Activated CD4-positive, alpha-beta T cell treated with anti-CD3 and anti-CD28 coated beads, Interleukin-2, Interleukin-6, amounts not matched to agents 100 ng/mL and 50 ng/mL, durations not matched to agents 16 hours and 8 hours (primary cell): ENCODE measurements around the gene RCVRN.
A peak's percentile ranks its signal among the peaks of the same experiment; 100 is the strongest.

ENCODE experiments used
- DNase-seq: peaks from one replicate; pipeline ENCODE4 v3.0.0-alpha.2; 2020

Gene RCVRN

DNA sequence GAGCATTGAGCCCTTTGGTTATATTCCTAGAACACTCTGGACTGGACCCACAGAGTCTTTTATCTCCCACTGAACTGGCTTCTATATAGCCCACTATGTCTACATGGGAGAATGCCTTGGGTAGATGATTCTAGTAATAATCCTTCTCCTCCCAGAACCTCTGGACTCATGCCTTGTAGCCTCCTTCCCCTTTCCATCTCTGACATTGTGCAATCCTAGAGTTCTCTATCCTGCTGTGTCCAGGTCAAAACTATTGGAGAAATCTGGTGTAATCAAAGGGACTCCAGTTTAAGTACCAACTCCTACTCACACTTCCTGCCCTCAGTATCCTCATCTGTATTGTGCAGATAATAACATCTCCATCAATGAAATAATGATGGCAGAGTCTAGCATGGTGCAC is 9.1 kb downstream of the RCVRN start:
- DNase-seq = no peak

DNA sequence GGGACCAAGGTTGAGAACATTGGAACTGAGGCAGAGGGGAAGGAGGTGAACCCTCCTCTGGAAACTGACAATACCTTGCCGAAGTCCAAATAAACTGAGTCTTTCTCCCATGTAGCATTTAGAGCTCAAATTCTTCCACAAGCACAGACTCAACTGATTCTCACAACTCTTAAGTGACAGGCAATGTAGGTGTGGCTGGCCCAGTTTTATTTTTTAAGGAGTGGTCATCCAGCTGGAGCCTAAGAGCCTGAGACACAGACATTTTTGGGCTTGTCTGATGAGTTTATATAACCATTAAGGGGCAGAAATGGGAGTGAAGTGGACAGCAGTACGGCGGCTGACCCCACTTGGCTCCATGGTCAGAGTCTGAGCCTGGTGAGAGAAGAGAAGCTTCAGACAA is 10.8 kb downstream of the RCVRN start:
- no peak for DNase-seq

DNA sequence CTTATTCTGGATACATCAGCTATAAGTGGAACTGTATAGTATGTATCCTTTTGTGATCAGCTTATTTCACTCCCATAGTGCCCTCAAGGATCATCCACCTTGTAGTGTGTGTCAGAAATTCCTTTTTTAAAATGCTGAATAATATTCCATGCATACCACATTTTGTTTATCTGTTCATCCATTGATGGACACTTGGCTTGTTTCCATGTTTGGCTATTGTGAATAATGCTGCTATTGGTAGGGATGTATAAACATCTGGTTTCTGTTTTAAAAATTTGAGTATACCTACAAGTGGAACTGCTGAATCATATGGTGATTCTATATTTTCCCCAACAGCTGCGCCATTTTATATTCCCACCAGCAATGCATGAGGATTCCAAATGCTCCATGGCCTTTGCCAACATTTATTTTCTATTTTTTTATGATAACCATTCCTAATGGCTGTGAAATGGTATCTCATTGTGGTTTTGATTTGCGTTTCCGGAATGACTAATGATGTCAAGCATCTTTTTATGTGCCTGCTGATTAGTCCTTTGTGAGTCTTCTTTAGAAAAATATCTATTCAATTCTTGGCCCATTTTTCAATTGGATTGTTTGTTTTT is 11.6 kb downstream of the RCVRN start:
- no peak for DNase-seq

DNA sequence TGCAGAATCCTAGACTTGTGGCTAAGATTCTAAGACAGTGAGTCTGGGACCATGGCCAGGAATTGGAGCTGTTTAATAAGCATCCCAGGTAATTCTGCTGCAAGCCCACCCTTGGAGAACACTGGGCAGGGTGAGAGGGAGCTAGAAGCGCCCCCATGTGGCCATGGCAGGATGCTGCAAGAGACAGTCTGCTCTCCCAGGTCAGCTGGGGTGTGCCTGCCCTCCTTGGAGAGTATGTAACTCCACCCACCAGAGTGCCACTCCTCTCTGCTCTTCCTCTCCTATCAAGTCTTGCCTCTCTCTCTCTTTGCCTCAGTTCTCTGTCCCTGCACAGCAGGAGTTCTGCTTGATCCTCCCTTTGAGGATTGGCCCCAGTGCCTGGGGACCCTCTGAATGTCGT is 14.9 kb downstream of the RCVRN start:
- peak; percentile 42 for DNase-seq

DNA sequence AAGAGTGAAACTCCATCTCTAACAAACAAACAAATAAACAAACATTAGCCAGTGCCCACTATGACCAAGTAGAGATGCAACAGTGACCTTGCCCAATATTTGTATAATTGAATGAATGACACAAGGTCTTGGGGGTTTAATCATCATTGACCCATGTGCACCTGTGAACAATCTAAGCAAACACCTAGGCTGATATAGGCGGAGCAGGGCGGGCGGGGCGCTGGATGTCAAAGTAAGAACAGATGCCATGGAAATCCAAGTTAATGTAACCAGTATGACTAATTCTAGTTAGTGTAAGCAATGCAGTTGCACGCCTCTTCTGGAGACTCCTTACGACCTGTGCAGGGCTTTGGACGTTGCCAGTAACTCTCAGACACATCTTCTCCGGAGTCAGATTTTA is 17.6 kb downstream of the RCVRN start:
- no peak for DNase-seq

DNA sequence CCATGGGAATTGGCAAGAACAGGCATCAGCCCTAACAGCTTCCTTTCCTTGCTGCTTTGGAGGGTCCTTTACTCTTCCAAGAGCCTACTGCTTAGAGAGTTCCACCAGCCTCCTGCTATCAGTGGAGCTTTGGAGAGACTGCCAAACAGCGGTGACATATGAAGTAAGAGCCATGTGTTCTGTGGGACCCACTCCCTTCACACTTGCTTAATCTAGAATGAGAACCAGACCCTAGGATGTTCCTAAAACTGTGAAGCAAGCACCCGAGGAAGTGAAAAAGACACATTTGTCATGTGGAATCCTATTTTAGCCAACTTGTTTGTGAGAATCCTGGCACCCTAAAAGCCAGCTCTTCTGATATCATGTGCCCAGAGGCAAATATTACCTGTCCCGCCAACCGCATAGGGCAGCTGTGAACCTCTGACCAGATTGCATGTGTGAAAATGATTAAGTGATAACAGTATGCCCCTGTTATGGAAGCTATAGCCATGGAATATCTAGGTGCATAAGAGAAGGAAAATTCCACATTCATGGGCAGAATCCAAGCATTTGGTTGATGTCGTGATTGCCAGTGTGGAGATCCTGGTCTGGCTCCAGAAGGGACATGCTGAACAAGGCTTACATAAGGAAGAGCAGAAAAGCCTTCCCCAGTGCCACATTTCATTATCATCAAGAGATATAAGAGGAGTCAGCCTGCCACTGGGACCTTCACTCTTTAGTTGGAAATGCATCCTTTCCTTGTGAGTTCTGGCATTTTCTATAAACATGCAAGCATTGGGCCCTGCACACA is 18.7 kb downstream of the RCVRN start:
- no peak for DNase-seq

DNA sequence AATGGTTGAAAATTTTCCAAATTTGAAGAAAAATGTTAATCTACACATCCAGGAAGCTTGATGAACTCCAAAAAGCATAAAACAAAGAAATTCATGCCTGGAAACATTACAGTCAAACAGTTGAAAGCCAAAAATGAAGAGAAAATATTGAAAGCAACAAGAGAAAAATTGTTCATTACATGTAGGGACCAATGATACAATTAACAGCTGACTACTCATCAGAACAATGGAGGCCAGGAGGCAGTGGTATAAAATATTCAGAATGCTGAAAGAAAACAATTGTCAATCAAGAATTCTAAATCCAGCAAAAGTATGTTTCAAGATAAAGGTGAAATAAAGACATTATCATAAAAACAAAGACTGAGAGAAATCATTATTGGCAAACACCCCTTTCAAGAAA is 21.6 kb downstream of the RCVRN start:
- DNase-seq = no peak

DNA sequence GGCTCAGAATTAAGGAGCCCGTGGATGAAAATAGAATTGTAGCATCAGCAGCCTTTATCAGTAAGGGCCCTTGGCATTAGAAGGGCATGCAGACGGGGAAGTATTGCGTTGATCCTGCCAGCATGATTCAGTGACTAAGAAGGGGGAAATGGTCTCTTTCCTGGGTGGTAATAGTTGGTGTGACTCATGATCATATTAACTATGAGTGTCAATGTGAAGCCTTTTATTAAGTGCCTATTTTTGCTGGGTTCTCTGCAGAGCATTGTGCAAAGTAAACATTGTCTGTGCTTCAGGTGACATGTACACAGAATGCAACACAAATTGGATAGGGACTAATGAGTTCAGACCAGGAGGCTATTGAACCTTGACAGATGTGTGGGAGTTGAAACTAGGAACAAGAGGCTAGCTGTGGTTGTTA is 24.5 kb downstream of the RCVRN start:
- no peak for DNase-seq

DNA sequence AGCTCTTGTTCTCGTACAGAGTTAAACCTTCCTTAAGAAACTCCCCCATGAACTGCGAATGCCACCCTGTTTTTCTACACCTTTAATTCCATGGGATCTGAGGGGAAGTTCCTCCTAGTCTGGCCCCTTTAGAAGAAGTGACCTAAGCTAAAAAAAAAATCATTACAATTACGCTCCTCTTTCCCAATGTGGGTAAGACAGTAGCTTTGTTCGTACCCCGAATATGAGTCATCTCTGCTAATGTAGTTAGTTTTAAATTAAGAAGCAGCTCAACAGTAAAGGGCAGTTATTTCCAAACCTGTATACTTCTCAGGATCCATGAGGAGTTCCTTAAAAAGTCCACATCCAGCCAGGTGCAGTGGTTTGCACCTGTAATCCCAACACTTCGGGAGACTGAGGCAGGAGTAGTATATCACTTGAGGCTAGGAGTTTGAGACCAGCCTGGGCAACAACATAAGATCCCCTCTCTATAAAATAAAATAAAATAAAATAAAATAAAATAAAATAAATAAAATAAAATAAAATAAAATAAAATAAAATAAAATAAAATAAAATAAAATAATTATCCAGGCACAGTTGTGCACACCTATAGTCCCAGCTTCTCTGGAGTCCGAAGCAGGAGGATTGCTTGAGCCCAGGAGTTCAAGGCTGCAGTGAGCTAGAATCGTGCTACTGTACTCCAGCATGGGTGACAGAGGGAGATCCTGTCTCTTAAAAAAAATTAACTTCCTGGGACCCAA is 26.1 kb downstream of the RCVRN start:
- no peak for DNase-seq

DNA sequence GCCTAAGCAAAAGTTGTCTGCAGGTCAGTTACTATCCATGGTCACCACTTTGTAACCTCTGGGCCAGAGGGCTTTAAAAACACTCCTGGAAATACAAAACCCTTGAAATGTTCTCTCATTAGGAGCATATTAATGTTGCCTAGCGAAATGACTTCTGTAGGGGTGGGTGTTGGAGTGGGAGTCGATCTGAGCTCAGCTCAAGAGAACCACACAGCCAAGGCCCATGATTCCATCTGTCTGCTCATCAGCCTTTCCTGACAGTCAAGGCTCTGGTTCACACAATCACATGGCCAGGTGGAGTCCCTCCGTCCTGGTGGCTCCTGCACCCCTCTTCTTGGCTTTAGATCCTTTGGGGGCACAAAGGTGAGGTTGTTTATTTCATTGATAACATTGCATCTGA is 26.7 kb downstream of the RCVRN start:
- DNase-seq = no peak

DNA sequence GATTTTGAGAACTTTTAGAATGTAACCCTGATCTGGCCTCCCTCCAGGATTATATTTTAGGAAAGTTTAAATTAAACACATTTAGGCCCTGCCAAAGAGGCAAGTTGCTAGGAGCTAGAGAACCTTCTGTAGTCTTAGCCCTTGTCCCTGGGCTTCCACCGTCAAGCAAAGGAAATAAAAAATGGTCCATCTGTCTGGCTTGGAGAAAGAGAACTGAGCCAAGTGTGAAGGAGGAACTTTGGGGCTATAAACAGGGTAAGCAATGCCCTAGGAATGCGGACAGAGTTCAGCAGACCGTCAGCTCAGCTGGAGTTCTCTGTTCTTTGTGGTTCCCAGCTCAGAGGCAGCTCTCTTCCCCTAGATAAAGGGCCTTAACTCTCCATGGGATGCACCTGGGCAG is 29.6 kb downstream of the RCVRN start:
- DNase-seq = no peak

DNA sequence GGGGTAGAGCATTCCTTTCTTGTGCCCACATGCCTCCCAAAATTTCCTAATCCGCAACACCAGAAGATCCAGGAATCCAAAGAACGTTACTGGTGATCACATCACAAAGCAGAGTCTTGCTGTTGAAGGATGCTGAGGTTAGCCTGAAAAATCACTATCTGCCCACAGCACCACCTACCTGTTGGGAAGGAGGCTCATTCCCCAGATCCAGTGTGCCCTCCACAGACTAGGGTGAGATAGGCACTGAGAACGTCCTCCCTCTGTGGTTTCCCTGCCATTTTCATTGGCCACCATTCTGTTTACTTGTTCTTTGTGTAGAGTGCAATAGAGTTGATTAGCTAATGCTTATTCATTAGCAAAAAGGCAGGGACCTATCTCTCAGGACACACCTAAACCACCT is 30.3 kb downstream of the RCVRN start:
- no peak for DNase-seq

DNA sequence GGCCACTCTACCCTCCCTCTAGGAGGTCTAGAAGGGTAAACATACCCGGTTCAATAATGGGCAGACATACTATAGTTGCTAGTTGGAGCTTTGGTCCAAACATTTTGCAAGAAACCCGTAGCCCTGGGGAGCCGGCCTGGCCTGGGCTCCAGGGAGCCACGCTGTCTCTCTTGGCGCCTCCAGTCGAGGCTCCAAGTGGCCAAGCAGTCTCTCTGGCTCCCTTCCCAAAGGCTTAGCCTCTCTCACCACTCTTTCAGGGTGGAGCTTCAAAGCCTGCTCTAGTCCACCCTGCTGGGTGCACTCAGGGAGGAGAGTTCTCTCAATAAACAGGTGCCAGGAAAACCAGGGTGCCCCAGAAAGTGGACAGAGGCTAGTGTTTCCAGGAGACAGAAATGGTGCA is 32.2 kb downstream of the RCVRN start:
- no peak for DNase-seq

DNA sequence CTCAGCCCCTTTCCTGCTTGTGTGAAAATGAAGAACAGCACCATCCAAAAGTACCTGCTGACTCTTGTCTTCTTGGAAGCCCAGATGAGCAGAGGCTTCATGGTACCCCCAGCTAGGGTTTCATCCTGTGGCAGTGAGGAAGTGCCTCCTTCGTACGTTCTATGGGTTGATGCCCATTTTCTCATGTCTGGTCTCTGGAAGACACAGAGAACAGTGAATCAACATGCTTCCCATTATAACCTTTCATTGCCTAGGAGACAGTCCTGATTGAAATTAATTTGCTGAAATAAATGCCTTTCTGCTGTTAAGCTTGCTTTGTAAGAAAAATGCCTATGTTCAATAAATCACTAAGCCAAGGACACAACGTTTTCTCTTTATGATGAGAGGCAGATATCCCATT is 36.5 kb downstream of the RCVRN start:
- DNase-seq = no peak

DNA sequence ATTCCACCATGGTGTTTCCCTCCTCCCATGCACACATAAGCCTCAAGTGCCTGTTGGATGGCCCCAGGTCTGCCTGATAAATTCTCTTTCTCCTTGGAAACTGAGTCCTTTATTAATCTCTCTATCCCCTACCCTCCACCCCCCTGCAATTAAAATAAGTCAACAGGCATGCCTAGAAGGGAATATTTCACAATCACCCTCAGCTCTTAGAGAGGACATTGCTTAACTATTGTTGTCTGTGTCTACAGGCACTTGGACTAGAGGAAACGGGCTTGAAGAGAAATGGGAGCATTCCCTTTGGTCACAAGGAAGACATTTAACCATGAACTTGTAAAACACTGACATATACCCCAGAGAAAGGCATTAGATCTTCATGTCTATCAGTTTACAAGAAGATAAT is 39.5 kb downstream of the RCVRN start:
- DNase-seq = no peak

DNA sequence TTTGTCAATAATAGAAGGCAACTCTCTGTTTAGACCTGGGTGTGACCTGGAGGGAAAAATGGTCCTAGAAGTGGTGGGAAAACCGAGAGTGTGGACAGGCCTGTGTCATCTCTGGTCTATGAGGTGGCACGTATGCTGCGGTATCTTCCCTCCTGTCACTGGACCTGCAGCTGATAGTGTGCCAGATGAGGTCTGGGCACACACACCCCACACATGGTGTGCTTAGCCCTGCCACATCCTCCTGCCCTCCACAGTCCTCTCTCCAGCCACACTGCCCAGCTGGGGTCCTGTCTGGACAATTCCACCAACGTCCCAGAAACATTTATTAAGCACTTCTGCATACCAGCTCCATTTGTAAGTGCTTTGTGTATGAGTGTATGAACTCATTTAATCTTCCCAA is 42.1 kb downstream of the RCVRN start:
- DNase-seq = no peak

DNA sequence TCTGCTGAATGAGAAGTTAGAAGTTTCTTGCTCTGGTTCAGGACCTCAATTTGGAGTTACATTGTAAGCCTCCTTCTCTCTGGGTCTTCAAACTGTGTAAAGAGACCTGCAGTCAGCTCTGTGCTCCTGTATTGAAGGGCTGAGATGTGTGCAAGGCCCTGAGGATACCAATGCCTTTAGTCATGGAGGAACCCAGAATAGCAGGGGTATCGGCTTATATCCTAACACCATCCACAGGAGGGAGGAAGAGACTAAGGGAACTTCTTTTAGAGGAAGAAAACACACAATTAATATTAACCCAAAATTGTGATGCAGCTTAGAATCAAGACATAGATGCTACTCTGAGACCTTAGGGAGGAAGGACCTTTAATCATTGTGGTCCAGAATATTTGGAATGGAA is 42.9 kb downstream of the RCVRN start:
- no peak for DNase-seq

DNA sequence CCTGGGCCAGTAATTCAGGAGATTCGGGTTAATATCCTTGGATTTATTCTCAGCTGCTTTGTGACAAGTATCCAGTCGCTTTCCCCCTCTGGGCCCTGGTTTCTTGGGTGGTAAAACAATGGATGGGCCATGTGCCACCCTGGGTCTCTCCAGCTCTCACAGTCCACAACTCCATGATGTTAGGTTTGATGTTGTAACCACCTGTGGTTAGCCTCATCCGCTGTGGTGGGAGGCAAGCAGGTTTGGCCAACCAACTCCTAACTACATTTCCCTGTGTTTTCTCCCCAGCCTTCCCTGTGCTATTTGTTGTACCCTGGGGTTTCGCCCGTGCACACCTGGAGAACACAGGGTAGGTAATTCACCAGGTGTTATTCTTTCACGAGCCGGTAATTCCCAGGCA is 44.2 kb downstream of the RCVRN start:
- no peak for DNase-seq

DNA sequence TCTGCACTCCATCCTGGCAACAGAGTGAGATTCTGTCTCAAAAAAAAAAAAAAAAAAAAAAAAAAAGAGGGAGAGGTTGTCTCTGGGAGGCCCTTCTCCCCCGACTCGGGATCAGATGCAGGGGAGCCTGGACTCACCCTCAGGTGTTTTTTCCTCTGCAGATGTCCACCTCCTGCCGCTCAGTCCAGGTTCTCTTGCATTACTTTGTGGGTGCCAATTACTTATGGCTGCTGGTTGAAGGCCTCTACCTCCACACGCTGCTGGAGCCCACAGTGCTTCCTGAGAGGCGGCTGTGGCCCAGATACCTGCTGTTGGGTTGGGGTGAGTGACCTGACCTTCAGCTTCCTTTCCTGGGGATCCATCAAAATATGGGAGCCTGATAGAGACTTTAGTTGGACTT is 45.3 kb downstream of the RCVRN start:
- no peak for DNase-seq

DNA sequence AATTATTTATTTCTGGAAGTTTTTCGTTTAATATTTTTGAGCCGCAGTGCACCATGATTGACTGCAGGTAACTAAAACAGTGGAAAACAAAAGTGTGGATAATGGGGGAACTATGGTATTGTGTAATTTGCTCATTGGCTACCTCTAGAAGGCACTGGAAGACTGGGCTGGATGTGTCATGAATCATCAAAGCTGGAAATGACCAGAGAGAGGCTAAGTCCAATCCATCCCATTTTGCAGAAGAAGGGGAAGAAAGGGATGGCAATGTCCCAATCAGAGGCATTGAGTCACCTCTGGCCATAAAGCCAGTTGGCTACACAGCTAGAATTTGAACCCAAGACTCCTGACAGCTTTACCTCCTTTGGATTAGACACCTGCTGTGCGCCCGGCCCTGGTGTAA is 50.0 kb downstream of the RCVRN start:
- DNase-seq = no peak

DNA sequence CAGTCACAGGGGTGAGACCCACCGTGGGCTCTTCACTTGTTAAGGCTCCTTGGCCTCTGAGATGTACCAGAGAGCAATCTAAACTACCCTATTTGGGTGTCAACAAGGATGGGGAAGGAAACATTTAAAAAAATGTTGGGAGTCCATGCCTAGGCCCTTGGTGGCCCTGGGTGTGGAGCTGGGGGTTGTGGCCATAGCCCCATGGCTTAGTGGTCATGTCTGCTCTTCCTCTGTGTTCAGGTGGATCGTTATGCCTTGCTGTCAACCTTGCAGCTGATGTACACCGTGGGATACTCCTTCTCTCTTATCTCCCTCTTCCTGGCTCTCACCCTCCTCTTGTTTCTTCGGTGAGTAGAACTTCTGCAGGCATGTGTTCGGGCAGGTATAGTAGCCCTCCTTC is 50.8 kb downstream of the RCVRN start:
- no peak for DNase-seq

DNA sequence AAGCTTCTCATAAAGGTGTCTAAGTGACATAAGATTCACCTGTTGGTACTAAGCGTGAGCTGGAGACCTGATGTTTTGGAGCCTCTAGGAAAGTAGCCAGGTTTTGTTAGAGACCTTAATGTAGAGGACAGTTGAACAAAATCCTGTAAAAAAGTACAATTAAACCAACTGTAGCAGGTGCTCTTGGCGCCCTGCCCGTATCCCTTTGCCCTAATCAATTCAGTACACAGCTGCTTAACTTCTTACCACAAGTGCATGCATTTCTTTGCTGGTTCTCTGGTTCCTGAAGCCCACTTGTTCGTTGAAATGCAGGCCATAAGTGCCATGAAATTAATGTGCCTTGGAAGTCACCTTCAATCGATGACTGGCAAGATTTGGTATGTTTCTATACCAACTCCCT is 54.9 kb downstream of the RCVRN start:
- DNase-seq = no peak
